ENCODE data around the gene GALNT13.

GALNT13 gene

GRCh38 chr2:153946036-153946435 lies 74.3 kb downstream of the GALNT13 start:
- DNase-seq, result no peak

- DNase-seq, result no peak
Measured at GRCh38 chr2:153953761-153954160, 82.0 kb downstream of the GALNT13 start.

GRCh38 chr2:153963256-153963655 lies 91.5 kb downstream of the GALNT13 start:
- DNase-seq, result no peak

- DNase-seq, result no peak
Measured at GRCh38 chr2:153967248-153967973, 95.7 kb downstream of the GALNT13 start.

- DNase-seq, result no peak
Measured at GRCh38 chr2:153971250-153971649, 99.5 kb downstream of the GALNT13 start.

DNA sequence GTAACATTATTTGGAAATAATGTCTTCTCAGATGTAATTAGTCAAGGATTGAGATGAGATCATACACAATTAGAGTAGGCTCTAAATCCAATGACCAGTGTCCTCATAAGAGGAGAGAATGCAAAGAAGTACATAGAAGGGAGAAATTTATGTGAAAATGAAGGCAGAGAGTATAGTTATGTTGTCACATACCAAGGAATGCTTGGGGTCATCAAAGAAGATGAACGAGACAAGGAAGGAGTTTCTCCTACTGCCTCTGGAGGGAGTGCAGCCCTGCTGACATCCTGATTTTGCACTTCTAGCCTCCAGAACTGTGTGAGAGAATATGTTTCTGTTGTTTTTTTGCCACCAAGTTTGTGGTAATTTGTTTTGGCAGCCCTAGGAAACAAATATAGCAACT lies 100.1 kb downstream of the GALNT13 start:
- no peak for DNase-seq

DNA sequence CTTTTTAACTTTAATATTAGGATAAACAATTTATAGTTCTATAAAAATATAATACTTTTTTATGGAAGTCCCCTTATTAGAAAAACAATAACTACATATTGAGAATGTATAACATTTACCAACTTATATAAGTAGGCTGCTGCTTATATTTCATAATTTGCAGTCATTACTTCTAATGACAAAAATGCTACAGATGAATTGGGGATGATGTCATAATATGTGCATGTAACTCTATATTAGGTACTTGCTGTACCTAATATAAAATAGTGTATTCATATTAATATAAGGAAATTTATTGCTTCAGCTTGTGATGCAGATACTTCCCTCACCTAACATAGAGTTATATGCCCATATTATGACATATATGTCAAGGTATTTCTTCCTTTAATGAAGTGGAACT lies 100.7 kb downstream of the GALNT13 start:
- DNase-seq, result no peak

DNA sequence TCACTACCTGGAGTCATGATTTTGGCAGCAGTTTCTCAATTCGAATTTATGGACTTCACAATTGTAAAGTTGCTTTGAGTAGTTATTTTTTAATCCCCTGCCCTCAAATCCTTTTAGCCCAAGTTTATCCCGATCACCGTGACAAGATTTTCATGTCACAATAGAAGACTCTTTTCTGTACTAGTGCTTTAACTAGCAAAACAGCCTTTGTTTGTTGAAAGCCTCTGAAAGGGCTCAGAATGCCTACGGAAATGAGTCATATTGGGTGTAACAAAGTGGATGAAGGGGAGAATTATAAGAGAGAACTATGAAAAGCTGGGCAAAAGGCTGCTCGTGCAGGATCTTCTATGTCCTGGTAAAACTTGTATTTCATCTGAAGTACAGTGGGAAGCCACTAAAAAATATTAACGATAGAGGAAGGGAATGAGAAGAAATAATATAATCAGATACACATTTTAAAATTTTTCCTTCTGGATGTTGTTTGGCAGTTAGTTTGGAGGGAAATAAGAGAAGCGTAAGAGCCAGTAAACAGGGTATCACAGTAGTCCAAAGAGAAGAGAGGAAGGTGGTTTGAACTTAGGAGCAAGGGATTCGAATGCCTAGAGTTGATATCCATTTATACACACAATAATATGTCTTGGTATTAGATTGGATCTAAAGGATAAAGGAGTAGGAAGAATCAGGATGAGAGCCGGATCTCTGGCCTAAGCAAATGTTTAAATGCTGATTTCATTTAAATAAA lies 114.9 kb downstream of the GALNT13 start:
- no peak for DNase-seq

DNA sequence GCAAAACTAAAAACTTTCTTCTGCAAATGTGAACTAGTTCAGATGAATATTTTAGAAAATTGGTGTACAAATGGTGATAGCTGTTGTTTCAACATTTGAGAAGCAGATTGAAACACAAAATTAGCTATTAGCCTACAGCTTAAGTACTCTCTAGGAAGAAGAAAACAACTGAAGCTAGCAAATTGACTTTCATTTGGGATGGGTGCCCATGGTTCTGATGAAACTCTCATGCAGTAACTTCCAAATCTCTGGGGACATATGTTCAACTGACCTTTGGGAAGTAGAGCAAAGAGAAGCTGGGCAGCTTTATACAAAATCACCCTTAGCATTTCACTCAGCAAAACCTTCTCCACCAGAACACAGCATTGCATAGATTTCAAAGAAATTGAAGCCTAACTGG lies 119.0 kb downstream of the GALNT13 start:
- no peak for DNase-seq

- no peak for DNase-seq
Measured at GRCh38 chr2:154013514-154013913, 141.8 kb downstream of the GALNT13 start.

- DNase-seq, result no peak
Measured at GRCh38 chr2:154015233-154015632, 143.5 kb downstream of the GALNT13 start.

GRCh38 chr2:154029504-154029903 lies 157.8 kb downstream of the GALNT13 start:
- no peak for DNase-seq

GRCh38 chr2:154032220-154032619 lies 160.5 kb downstream of the GALNT13 start:
- no peak for DNase-seq

DNA sequence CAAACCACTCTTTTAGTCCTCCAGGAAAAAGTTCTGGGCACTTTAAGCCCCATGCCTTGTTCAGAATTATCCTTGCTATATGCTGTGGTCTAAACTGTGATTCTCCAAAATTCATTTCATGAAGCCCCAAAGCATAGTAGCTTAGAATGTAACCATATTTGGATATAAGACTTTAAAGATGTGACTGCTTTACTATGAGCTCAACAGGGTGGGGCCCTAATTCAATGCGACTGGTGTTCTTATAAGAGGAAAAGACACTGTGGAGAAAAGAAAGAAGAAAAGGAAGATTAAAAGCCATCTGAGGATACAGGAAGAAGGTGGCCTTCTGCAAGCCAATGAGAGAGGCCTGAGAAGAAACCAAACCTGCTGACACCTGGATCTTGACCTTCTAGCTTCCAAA lies 174.8 kb downstream of the GALNT13 start:
- no peak for DNase-seq

GRCh38 chr2:154048905-154049304 lies 177.2 kb downstream of the GALNT13 start:
- DNase-seq, result no peak

- no peak for DNase-seq
Measured at GRCh38 chr2:154049561-154049960, 177.8 kb downstream of the GALNT13 start.

- DNase-seq, result no peak
Measured at GRCh38 chr2:154067124-154067523, 195.4 kb downstream of the GALNT13 start.

- no peak for DNase-seq
Measured at GRCh38 chr2:154078926-154079325, 207.2 kb downstream of the GALNT13 start.

- DNase-seq, result no peak
Measured at GRCh38 chr2:154092571-154092970, 220.8 kb downstream of the GALNT13 start.

DNA sequence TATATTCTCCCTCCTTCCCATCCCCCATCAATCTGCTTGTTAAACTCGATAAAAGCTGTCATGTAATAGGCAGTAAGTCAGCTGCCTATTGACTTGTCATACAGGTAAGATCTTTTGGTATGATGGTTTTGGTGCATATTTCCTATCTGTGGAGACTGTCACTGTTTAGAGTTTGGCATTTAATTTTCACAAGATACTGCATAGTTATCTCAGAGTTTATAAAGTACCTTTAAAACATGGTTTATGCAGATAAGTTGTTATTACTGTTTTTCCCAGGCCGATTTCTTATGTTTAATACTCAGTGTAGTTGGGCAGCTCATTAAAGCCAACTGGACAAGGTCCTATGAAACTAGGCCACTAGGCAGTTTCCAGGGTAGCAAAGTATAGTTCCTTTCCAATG lies 222.1 kb downstream of the GALNT13 start:
- no peak for DNase-seq

DNA sequence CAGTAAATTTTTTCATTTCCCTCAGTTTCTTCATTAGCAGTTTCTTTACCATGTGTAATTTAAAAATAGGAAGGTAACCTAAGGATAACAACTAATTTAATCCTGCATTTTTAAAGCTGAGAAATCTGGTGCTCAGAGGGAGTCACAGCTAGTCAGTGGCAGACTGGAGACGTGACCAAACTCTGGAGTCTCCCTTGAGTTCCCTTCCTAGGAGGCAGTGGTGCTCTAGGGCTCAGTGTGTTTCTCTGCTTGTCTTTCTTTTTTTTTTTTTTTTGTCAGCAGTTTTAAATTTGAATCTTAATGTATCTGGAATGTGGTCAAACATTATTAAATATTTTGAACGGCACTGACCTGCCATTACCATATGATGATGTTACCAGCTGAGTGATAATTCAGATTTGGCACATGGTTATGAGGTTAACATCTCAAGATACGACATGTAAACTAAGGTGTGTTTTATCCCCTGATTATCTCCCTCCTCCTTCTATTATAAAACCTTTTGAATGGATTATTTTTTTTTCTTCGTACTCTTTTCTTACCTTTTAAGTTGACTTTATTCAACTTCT lies 226.2 kb downstream of the GALNT13 start:
- DNase-seq, result no peak

- DNase-seq, result no peak
Measured at GRCh38 chr2:154120706-154121105, 249.0 kb downstream of the GALNT13 start.

GRCh38 chr2:154125891-154126290 lies 254.2 kb downstream of the GALNT13 start:
- DNase-seq, result no peak

GRCh38 chr2:154130821-154131220 lies 259.1 kb downstream of the GALNT13 start:
- no peak for DNase-seq

Measured in right hindlimb (tissue), 1 donor.